Endothelial cell (in vitro differentiated cells): ENCODE data around the gene FAM186B. TPM values are rescaled to one million over a fixed set of nuclear protein-coding genes. Genes with fewer than 3 reads are reported as not detected.

Source experiments
- DNase-seq: peaks from one replicate; pipeline ENCODE4 v3.0.0; 2021; ENCODE audit warnings: low spot score
- H3K27ac Mint-ChIP-seq: one replicate; pipeline ENCODE4 v1.8.0; 2021; ENCODE audit warnings: mixed read lengths, inconsistent platforms; ENCODE audit not compliant: unreplicated experiment
- H3K27me3 Mint-ChIP-seq: one replicate; pipeline ENCODE4 v1.8.0; 2021; ENCODE audit warnings: mild to moderate bottlenecking, moderate library complexity, mixed read lengths, inconsistent platforms; ENCODE audit not compliant: unreplicated experiment
- H3K36me3 Mint-ChIP-seq: one replicate; pipeline ENCODE4 v1.8.0; 2021; ENCODE audit warnings: mild to moderate bottlenecking, low read depth, mixed read lengths, inconsistent platforms; ENCODE audit not compliant: unreplicated experiment
- H3K4me1 Mint-ChIP-seq: one replicate; pipeline ENCODE4 v1.8.0; 2021; ENCODE audit warnings: mild to moderate bottlenecking, mixed read lengths, inconsistent platforms; ENCODE audit not compliant: unreplicated experiment
- H3K4me3 Mint-ChIP-seq: one replicate; pipeline ENCODE4 v1.8.0; 2021; ENCODE audit warnings: mild to moderate bottlenecking, mixed read lengths, inconsistent platforms; ENCODE audit not compliant: unreplicated experiment
- H3K9me3 Mint-ChIP-seq: one replicate; pipeline ENCODE4 v1.8.0; 2021; ENCODE audit warnings: mixed read lengths, inconsistent platforms; ENCODE audit not compliant: unreplicated experiment
- total RNA-seq: library from RNA; stranded (reverse); fragmentation: NEBNext Ultra II Directional; extraction: Animal tissue kit (Norgen Biotek cat#: 25700); gene quantifications from one replicate; pipeline ENCODE4 v1.2.1, GENCODE V29; 2021; ENCODE audit not compliant: unreplicated experiment
- TF ChIP-seq, protein P1 (sequence below): fragments of 200-600 bp; sonication (generic); IDR thresholded peaks from one replicate; pipeline ENCODE4 v1.5.0; 2021; ENCODE audit warnings: antibody characterized with exemption; ENCODE audit not compliant: unreplicated experiment

FAM186B gene
- total RNA-seq, 1 donor from 2014 or later: 1.9 TPM

DNA sequence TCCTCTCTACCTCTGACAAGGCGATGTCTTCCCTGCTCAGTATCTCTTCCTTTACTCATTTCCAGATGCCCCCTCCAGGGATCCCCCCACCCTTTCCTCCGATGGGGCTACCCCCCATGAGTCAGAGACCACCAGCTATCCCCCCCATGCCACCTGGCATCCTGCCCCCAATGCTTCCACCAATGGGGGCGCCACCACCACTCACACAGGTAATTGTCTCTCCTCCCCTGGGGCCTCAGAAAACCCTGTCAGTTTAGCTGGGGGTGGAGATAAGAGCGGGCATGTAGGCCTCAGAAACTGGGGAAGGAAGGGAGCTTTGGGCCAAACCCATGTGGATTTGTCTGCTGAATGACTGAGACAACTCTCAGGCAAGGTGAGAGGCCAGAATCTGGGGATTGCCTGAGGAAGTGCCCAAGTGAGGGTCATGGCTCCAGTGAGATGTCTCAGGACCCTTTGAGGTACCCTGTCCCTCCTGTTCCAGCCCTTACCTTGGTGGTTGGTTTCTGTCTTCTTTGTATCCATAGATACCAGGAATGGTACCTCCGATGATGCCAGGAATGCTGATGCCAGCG, 26.0 kb upstream of the FAM186B start:
- DNase-seq: no peak
- Mint-ChIP-seq H3K4me1 (peaks cover 13% of the 10 kb centered on the region), H3K36me3 (peaks cover 17% of the 10 kb centered on the region), H3K9me3 (no peaks in the 10 kb centered on the region), H3K27me3 (peaks cover 38% of the 10 kb centered on the region), H3K27ac (no peak overlapping the region), H3K4me3 (peak overlapping the region; percentile 56)
- TF ChIP-seq, protein P1, sequence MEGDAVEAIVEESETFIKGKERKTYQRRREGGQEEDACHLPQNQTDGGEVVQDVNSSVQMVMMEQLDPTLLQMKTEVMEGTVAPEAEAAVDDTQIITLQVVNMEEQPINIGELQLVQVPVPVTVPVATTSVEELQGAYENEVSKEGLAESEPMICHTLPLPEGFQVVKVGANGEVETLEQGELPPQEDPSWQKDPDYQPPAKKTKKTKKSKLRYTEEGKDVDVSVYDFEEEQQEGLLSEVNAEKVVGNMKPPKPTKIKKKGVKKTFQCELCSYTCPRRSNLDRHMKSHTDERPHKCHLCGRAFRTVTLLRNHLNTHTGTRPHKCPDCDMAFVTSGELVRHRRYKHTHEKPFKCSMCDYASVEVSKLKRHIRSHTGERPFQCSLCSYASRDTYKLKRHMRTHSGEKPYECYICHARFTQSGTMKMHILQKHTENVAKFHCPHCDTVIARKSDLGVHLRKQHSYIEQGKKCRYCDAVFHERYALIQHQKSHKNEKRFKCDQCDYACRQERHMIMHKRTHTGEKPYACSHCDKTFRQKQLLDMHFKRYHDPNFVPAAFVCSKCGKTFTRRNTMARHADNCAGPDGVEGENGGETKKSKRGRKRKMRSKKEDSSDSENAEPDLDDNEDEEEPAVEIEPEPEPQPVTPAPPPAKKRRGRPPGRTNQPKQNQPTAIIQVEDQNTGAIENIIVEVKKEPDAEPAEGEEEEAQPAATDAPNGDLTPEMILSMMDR: no peak

DNA sequence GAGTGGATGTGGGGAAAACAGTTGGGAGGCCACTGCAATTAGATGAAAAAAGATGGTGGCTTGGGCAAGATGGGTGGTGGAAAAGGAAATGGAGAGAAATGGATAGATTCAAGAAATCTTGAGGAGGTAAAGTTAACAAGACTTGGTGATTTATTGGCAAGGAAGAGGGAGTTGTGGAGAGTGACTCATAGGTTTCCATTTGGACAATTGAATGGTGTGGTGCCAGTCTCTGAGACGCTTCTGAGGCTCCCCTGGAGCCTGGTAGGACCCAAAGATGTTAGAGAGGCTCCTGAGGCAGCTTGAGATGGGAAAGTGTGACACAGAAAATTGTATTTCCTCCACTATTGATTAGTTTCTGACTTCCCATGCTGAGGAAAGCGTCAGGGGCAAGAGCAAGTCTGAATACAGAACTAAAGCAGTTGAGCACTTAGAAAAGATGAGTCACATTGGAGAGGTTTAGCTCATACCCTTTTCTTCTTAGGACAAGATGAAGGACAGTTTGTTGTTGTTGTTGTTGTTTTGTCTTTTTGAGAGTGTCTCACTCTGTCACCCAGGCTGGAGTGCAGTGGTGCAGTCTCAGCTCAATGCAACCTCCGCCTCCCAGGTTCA, 22.4 kb upstream of the FAM186B start:
- peaks cover 21% of the 10 kb centered on the region for H3K27me3 Mint-ChIP-seq
- H3K4me1 Mint-ChIP-seq: peaks cover 19% of the 10 kb centered on the region
- no peaks in the 10 kb centered on the region for H3K9me3 Mint-ChIP-seq
- peaks cover 20% of the 10 kb centered on the region for H3K36me3 Mint-ChIP-seq
- no peak for DNase-seq
- no peak overlapping the region for H3K4me3 Mint-ChIP-seq
- H3K27ac Mint-ChIP-seq: no peak overlapping the region
- TF ChIP-seq, protein P1: no peak

DNA sequence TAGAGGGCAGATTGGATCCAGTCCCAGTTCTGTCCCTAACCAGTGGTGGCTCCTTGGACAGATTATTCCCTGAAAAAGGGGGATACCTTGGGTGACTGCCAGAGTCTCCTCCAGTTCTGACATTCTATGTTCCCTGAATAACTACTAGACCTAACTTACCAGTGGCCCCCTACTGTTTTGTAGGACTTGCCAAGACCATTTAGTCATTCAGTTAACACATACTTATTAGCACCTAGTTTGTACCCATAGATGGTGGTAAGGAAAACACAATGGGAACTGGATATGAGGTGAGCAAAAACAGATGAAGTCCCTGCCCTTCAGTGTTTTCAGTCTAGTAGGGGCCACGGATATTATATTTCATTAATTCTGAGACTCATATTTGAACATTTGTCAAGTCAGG, 21.4 kb upstream of the FAM186B start:
- H3K4me3 Mint-ChIP-seq: no peak overlapping the region
- TF ChIP-seq, protein P1: no peak
- no peak for DNase-seq
- no peak overlapping the region for H3K27ac Mint-ChIP-seq
- peaks cover 18% of the 10 kb centered on the region for H3K27me3 Mint-ChIP-seq
- peaks cover 20% of the 10 kb centered on the region for H3K4me1 Mint-ChIP-seq
- H3K36me3 Mint-ChIP-seq: peaks cover 16% of the 10 kb centered on the region
- no peaks in the 10 kb centered on the region for H3K9me3 Mint-ChIP-seq

DNA sequence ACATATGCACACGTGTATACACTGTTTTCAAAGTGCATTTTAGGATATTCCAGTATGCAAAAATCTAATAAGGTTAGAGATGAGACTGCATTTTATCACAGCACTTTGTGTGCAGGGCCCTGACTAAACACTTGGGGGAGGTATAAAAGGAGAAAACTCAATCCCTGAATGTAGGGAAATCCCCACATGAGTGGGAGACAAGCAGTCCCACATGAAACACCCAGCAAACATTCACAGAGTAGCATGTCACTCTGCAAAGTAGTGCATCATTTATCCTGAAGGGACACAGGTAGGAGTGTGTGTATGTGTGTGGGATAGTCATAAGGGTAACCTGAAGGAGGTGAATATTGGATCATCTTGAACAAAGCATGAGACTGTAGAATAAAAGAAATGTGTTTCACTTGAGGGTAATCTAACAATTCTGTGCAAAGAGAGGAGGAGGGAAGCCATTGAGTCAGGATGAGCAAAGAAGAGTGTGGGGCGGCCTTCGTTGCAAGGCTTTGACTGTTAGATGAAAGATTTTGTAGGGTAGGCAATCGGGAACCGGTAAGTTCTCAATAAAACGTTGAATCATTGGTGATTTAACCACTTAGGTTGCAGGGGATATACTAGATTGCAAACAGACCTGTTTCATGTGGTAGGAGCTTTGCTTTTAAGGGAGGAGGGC, 20.9 kb upstream of the FAM186B start:
- Mint-ChIP-seq H3K9me3 (no peaks in the 10 kb centered on the region), H3K27me3 (peaks cover 16% of the 10 kb centered on the region), H3K27ac (no peak overlapping the region), H3K36me3 (peaks cover 14% of the 10 kb centered on the region), H3K4me3 (no peak overlapping the region), H3K4me1 (peaks cover 23% of the 10 kb centered on the region)
- no peak for DNase-seq
- TF ChIP-seq, protein P1: no peak

DNA sequence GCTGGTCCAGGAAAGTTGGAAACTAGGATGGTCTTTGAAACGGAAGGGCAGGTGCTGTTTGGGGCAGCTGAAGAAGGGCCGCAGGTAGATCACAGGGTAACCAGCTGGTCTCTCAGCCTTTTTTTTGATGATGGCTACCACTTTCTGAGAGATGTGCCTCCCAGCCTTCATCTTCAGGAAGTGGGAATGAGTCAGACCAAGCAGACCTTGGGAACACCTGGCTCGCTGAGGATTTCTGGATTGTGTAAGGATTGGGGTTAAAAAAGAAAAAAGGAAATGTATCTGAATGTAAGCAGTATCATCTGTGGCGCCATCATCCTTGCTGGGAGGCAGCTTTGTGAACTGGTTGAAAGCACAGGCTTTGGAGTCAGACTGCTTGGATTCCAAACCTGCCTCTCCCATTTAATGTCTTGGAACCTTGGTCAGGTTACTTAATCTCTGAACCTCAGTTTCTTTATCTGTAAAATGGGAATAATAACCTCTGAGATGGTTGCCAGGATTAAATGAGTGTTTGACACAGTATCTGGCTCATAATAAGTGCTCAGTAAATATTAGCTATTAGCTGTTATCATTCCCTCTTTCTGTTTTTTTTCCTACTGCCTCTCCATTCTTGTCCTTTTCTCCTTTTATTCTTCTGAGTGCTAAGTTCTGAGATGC, 19.6 kb upstream of the FAM186B start:
- Mint-ChIP-seq H3K4me1 (peaks cover 23% of the 10 kb centered on the region), H3K27me3 (peaks cover 15% of the 10 kb centered on the region), H3K9me3 (no peaks in the 10 kb centered on the region), H3K4me3 (peak overlapping the region; percentile 52), H3K27ac (peak overlapping the region; percentile 63), H3K36me3 (peaks cover 14% of the 10 kb centered on the region)
- no peak for DNase-seq
- TF ChIP-seq, protein P1: no peak
